DMS53 treated with DMSO at 0.1 percent for 48 hours (cell line): ENCODE results near the gene TNS3.
"Not testable (repeated sequence)": the region's sequence is repeated elsewhere in the genome, so short reads cannot be mapped to it uniquely, and the experiment has no call there.

ENCODE experiments used
- DNase-seq: peaks from one replicate; lab custom pipeline; 2025; ENCODE audit not compliant: unreplicated experiment; lab: John Stamatoyannopoulos, UW

The TNS3 gene

DNA sequence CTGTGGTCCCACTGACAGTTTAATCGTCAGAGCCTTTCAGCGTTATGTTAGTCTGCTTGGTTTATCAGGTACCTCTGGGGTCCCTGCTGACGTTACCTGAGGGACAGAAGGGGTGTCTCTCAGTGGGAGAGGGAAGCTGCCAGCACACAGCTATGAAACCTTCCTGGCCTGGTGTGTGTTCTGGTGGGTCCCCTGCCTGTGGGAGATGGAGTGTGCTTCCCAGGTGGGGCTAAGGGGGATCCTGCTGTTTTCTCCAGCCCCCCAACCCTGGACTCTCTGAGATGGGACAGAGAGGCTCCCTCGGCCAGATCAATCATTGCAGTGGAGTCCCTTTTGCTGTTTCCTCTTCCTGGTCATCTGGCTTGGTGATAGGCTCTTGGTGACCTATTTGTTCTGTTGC is 308.8 kb downstream of the TNS3 start:
- no peak for DNase-seq

GRCh38 chr7:47271749-47272148 is 310.2 kb downstream of the TNS3 start:
- DNase-seq: no peak

DNA sequence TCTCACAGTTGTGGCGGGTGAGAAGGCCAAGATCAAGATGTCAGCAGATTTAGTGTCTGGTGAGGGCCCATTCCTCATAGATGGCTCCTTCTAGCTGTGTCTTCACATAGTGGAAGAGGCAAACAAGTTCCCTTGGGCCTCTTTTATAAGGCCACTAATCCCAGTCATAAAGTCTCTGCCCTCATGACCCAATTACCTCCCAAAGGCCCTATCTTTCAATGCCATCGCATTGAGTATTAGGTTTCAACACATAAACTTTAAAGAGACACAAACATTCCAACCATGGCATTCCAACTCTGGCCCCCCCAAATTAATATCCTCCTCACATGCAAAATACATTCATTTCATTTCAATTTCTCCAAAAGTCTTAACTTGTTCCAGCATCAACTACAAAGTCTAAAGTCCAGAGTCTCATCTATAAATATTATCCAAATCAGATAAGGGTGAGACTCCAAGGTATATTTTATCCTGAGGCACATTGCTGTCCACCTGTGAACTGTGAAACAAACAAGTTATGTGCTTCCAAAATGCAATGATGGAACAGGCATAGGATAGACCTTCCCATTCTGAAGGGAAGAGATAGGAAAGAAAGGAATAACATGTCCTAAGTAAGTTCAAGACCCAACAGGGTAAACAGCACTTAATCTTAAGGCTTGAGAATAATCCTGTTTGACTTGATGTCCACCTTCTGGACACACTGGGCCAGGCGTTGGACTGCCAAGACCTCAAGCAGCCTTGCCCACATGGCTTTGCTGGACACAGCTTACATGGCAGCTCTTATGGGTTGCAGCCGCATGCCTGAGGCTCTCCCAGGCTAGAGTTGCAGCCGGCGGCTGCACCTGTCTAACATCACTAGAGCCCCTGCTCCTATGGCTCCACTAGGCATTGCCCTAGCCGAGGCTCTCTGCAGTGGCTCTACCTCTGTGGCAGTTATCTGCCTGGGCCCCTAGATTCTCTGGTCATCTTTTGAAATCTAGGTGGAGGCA is 312.8 kb downstream of the TNS3 start:
- no peak for DNase-seq

- no peak for DNase-seq
Measured at GRCh38 chr7:47267346-47267745, 314.6 kb downstream of the TNS3 start.

- DNase-seq: peak; percentile 32
Measured at GRCh38 chr7:47266799-47267198, 315.1 kb downstream of the TNS3 start.

- DNase-seq: peak; percentile 60
Measured at GRCh38 chr7:47266131-47266706, 315.7 kb downstream of the TNS3 start.

GRCh38 chr7:47265621-47266020 is 316.3 kb downstream of the TNS3 start:
- DNase-seq: no peak

DNA sequence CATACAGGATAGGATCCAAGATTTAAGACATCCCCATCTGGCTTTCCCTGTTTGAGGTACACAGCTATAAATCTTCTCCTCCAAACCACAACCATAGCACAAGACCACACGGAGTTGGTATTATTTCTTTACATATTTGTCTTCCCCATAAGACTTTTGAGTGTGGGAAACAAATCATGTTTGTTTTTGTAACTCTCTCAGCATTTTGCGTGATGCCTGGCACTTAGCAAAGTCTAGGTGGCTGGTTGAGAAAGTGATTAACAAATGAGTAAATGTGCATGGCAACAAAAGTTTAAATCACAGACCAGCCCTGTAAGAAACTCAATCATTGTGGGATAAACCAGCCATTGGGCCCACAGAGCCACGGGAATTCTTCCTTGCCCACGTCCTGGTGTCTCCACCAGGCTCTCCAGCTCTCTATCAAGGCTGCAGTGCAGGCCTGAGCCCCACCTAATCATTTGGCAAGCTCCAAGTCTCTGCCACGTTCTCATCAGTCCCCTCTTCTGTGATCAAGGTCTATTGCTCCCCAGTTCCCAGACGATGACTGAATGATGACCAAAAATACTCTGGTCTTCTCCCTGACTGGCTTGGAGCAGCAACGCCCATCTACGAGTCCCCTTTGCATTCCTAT is 317.8 kb downstream of the TNS3 start:
- DNase-seq: no peak

DNA sequence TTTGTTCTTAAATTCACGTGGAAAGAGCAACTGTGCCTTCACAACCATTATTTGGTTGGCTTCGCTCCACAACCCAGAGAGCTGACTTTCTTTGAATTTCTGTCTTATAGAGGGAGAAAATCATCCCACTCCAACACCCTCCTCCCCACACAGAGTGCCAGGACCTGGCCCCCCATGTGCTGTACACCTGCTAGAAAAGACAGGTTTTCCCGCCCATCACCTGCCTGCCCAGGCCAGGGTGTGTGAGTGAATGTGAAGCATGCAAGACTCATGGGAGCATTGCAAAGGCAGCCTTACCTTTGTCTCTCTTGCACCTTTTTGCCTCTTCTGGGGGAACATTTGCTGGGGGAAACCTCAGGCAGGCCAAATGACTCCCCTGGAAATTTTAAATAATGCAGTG is 319.0 kb downstream of the TNS3 start:
- DNase-seq: no peak

- DNase-seq: not testable (repeated sequence)
Measured at GRCh38 chr7:47262160-47262559, 319.8 kb downstream of the TNS3 start.

- no peak for DNase-seq
Measured at GRCh38 chr7:47260270-47260669, 321.6 kb downstream of the TNS3 start.

DNA sequence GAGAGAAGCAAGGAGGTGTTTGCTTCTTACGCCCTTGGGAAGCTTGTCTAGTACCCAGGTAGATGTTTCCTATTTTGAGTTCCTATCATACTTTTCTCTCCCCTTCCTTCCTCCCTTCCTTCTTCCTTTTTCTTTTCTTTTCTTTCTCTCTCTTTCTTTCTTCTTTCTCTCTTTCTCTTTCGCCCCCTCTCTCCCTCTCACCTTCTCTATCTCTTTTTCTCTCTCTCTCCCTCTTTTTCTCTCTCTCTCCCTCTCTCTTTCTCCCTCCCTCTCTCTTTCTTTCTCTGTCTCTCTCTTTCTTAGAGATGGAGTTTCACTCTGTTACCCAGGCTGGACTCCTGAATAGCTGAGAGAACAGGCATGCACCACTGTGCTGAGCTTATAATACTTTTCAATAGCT is 322.2 kb downstream of the TNS3 start:
- DNase-seq: no peak

- DNase-seq: no peak
Measured at GRCh38 chr7:47258798-47259197, 323.1 kb downstream of the TNS3 start.

DNA sequence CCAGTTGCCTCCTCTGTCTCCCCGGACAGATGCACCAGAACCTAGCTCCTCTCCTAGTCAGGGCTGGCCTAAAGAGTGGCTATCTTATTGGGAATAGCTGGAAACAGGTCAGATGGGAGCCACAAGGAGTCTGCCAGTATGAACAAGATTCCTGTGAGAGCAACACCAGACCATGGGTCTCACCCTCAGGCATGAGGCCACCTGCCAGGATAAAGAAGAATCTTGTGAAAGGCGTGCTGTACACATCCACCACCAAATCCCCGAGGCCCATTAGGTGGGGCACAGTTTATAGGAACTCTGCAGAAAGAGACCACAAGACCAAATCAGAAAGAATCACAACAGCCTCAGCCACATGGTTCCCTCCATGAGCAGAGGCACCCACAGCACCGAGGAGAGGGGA is 325.9 kb downstream of the TNS3 start:
- no peak for DNase-seq

GRCh38 chr7:47255441-47255840 is 326.5 kb downstream of the TNS3 start:
- DNase-seq: no peak

DNA sequence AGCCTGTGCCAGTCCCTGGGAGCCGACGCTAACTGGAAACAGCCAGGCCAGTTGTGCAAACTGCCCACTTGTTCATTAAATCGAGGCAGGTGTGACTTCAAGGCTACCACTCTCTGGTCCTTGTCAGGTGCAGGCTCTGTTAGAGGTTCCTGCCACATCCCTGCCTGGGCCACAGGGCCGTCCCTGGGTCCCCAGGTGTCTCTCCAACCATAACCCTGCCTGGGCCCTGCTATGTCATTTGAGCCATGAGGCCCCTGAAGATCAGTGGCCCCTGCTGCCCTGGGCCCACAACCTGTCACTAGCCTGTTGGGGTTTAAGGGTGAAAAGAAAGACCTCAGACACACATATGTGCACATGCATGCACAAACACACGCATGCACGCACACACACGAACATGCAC is 326.9 kb downstream of the TNS3 start:
- DNase-seq: no peak

- DNase-seq: peak; percentile 62
Measured at GRCh38 chr7:47254081-47254977, 327.6 kb downstream of the TNS3 start.

GRCh38 chr7:47253650-47254080 is 328.2 kb downstream of the TNS3 start:
- peak; percentile 81 for DNase-seq

DNA sequence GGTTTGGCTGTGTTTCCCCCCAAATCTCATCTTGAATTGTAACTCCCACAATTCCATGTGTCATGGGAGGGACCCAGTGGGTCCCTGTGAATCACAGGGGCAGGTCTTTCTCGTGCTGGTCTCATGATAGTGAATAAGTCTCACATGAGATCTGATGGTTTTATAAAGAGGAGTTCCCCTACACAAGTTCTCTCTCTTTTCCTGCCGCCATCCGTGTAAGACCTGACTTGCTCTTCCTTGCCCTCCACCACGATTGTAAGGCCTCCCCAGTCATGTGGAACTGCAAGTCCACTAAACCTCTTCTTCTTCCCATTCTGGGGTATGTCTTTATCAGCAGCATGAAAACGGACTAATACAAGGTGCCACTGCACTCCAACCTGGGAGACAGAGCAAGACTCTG is 329.2 kb downstream of the TNS3 start:
- no peak for DNase-seq

- DNase-seq: no peak
Measured at GRCh38 chr7:47249361-47249760, 332.6 kb downstream of the TNS3 start.

DNA sequence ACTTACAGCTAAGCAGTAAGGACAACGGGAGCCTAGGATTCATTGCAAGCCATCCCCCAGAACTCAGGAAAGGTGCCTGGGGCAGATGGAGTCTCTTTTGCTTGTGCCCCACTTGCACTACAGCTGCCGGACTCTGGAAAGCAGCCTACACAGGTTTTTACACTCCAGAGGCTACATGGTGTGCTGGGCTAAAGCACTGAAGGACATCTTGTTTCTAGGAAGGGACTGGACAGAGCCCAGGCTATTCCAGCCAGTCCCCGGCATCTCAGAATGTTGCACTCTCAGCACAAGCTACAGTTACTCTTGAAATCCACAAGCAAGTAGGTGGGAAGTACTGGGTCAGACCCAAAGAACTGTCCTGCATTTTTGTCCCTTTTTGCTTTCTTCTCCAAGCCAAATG is 333.1 kb downstream of the TNS3 start:
- DNase-seq: no peak
